HG02981 (cell line): ENCODE results near the gene MDM2.

Experiments used
- ATAC-seq: cut with Tn5 transposase; IDR thresholded peaks from one replicate; pipeline ENCODE4 v1.9.1; 2021; ENCODE audit warnings: mild to moderate bottlenecking, moderate library complexity; ENCODE audit not compliant: unreplicated experiment

MDM2 gene

GRCh38 chr12:68807576-68808387 lies at the start of gene MDM2:
Gene MDM2 (plus strand): TSS chr12:68808177. CDS start chr12:68808478, 301 bp downstream.
- peak; percentile 68 for ATAC-seq

- no peak for ATAC-seq
These were observed 48.1 kb upstream of the MDM2 start for GRCh38 chr12:68759852-68760251.

- ATAC-seq, result no peak
These were observed 47.1 kb upstream of the MDM2 start for GRCh38 chr12:68760806-68761441.

- no peak for ATAC-seq
These were observed 46.5 kb upstream of the MDM2 start for GRCh38 chr12:68761442-68761812.

GRCh38 chr12:68761901-68762630 lies 45.9 kb upstream of the MDM2 start:
- no peak for ATAC-seq

- no peak for ATAC-seq
These were observed 45.3 kb upstream of the MDM2 start for GRCh38 chr12:68762691-68763090.

GRCh38 chr12:68765696-68766095 lies 42.3 kb upstream of the MDM2 start:
- no peak for ATAC-seq

- ATAC-seq, result no peak
These were observed 41.3 kb upstream of the MDM2 start for GRCh38 chr12:68766646-68767045.

GRCh38 chr12:68767191-68767590 lies 40.8 kb upstream of the MDM2 start:
- no peak for ATAC-seq

- ATAC-seq, result no peak
These were observed 39.5 kb upstream of the MDM2 start for GRCh38 chr12:68768431-68768939.

GRCh38 chr12:68769941-68770340 lies 38.0 kb upstream of the MDM2 start:
- no peak for ATAC-seq

- no peak for ATAC-seq
These were observed 36.6 kb upstream of the MDM2 start for GRCh38 chr12:68771223-68771925.

- ATAC-seq, result no peak
These were observed 35.3 kb upstream of the MDM2 start for GRCh38 chr12:68772714-68773113.

- ATAC-seq, result no peak
These were observed 34.4 kb upstream of the MDM2 start for GRCh38 chr12:68773582-68773981.

GRCh38 chr12:68775121-68775630 lies 32.8 kb upstream of the MDM2 start:
- no peak for ATAC-seq

GRCh38 chr12:68776976-68777610 lies 30.9 kb upstream of the MDM2 start:
- ATAC-seq, result no peak

- ATAC-seq, result no peak
These were observed 28.7 kb upstream of the MDM2 start for GRCh38 chr12:68779280-68779679.

GRCh38 chr12:68780731-68781130 lies 27.2 kb upstream of the MDM2 start:
- no peak for ATAC-seq

GRCh38 chr12:68781728-68782127 lies 26.2 kb upstream of the MDM2 start:
- no peak for ATAC-seq

- no peak for ATAC-seq
These were observed 24.0 kb upstream of the MDM2 start for GRCh38 chr12:68784015-68784414.
